ENCODE results near the gene ATP5MC2.

- TF ChIP-seq POLR2AphosphoS5 (IDR thresholded peaks at IDR 0.05; ENCODE audit: low read depth, low read length) (no peak), POLR2A (IDR thresholded peaks at IDR 0.05; ENCODE audit: borderline replicate concordance, extremely low read depth, insufficient read depth, insufficient read length) (no peak)
Observed at GRCh38 chr12:53683983-53684382, 8.1 kb upstream of the ATP5MC2 start.

All from HCT116 (cell line).